ENCODE data around the gene ZNF546.

ZNF546 gene

GRCh38 chr19:40056505-40056904 is 59.6 kb downstream of the ZNF546 start:
- DNase-seq: no peak

- DNase-seq: no peak
Observed at GRCh38 chr19:40057166-40057565, 60.3 kb downstream of the ZNF546 start.

GRCh38 chr19:40059624-40060023 is 62.8 kb downstream of the ZNF546 start:
- DNase-seq: no peak

- DNase-seq: no peak
Observed at GRCh38 chr19:40070058-40070457, 73.2 kb downstream of the ZNF546 start.
